Spleen (tissue), 11 donors: ENCODE results near the gene CACNA1A. TPM values are rescaled to one million over a fixed set of nuclear protein-coding genes. Genes with fewer than 3 reads are reported as not detected.

Source experiments
- DNase-seq: peaks from one replicate; pipeline ENCODE4 v3.0.0-alpha.2; 2020
- H3K27ac ChIP-seq, 8 donors: fragments of 200-600 bp; sonication (generic) in 7 of 8; 1 replicate in 4 of 8; 2 replicates in 4 of 8; pipeline versions ENCODE4 v1.5.0 to v1.8.0; 2016 to 2021; ENCODE audit warnings: inconsistent platforms in 4 of 8, mild to moderate bottlenecking in 4 of 8, moderate library complexity in 1 of 8
- H3K27me3 ChIP-seq, 7 donors: fragments of 200-600 bp; sonication (generic) in 6 of 7; replicated peaks in 1 of 7; 1 replicate in 4 of 7; 2 replicates in 3 of 7; pipeline versions ENCODE4 v1.5.0 to v1.8.0; 2016 to 2021; ENCODE audit warnings: inconsistent platforms in 3 of 7, mild to moderate bottlenecking in 1 of 7
- H3K36me3 ChIP-seq, 6 donors: fragments of 200-600 bp; sonication (generic) in 5 of 6; 1 replicate in 4 of 6; 2 replicates in 2 of 6; pipeline versions ENCODE4 v1.5.0 to v1.8.0; 2016 to 2021; ENCODE audit warnings: inconsistent platforms in 2 of 6
- H3K4me1 ChIP-seq, 6 donors: fragments of 200-600 bp; sonication (generic) in 5 of 6; 1 replicate in 3 of 6; 2 replicates in 3 of 6; pipeline versions ENCODE4 v1.5.0 to v1.8.0; 2016 to 2021; ENCODE audit warnings: inconsistent platforms in 3 of 6
- H3K4me3 ChIP-seq, 8 donors: fragments of 200-600 bp; sonication (generic) in 7 of 8; 1 replicate in 4 of 8; 2 replicates in 4 of 8; pipeline versions ENCODE4 v1.5.0 to v1.8.0; 2016 to 2021; ENCODE audit warnings: inconsistent platforms in 4 of 8, mild to moderate bottlenecking in 4 of 8, moderate library complexity in 2 of 8
- H3K9me3 ChIP-seq, 8 donors: fragments of 200-600 bp; sonication (generic) in 7 of 8; 1 replicate in 4 of 8; 2 replicates in 4 of 8; pipeline versions ENCODE4 v1.5.0 to v1.8.0; 2016 to 2021; ENCODE audit warnings: inconsistent platforms in 4 of 8
- POLR2A ChIP-seq, 3 donors: fragments of 450-650 bp; IDR thresholded peaks; one replicate each; pipeline ENCODE4 v1.5.1; 2017; ENCODE audit warnings: antibody characterized with exemption in 3 of 3, mild to moderate bottlenecking in 1 of 3
- POLR2AphosphoS5 ChIP-seq, 3 donors: sonication (generic); formaldehyde crosslinking; IDR thresholded peaks; one replicate each; pipeline ENCODE4 v1.5.1; 2017; ENCODE audit warnings: antibody characterized with exemption in 3 of 3
- WGBS, 5 donors: extraction: QIAGEN DNeasy Blood & Tissue Kit in 3 of 5; methylation state at CpG; one replicate each; pipeline versions ENCODE4 v1.1.5 to v1.1.7; 2013 to 2018; 5-methylcytosine and 5-hydroxymethylcytosine counted together
- intact Hi-C: fragments of 100-400 bp; cut with DNase I; formaldehyde crosslinking; loops from one replicate; pipeline ENCODE4 v1.15.0; 2023; ENCODE audit warnings: low total_unique reads
- polyA plus RNA-seq, 3 donors: library from polyadenylated mRNA; stranded (reverse); fragments of 200-250 nt; gene quantifications; one replicate each; pipeline ENCODE4 v1.2.1, GENCODE V29; 2013
- total RNA-seq, 7 donors: library from RNA; depleted of rRNA in 3 of 7; stranded (reverse); fragments of >200 nt in 3 of 7; fragmentation: NEBNext Ultra II Directional in 4 of 7; extraction: Animal tissue kit (Norgen Biotek cat#: 25700) in 4 of 7; gene quantifications; one replicate each; pipeline versions ENCODE4 v1.1.0 to v1.2.1, GENCODE V29; 2016 to 2021
- TF ChIP-seq, protein P1 (sequence below), 11 experiments: fragments of 200-600 bp in 7 of 11; fragments of 450-650 bp in 4 of 11; sonication (generic) in 4 of 11; IDR thresholded peaks in 8 of 11; conservative IDR thresholded peaks in 3 of 11; 1 replicate in 7 of 11; 2 replicates in 4 of 11; pipeline versions ENCODE4 v1.4.0 to v1.8.0; 2016 to 2021; ENCODE audit warnings: antibody characterized with exemption in 11 of 11, inconsistent platforms in 4 of 11, mild to moderate bottlenecking in 1 of 11
- donor health status: healthy with polysubstance abuse.
- donor health status: DM: no; HTN: no; CAD: no; lungs with moderate emphysema.
- donor health status: DM: no; HTN: no; CAD: no.
- donor health status: Bipolar disorder and iron deficiency.
- donor health status: healthy.
- donor health status: DM: no; HTN: no; CAD: no.
- donor health status: DM: yes; HTN: yes; CAD: no.

The CACNA1A gene
- total and polyA plus RNA-seq, 10 donors: 0.39 to 1.9 (median 0.75) TPM

DNA sequence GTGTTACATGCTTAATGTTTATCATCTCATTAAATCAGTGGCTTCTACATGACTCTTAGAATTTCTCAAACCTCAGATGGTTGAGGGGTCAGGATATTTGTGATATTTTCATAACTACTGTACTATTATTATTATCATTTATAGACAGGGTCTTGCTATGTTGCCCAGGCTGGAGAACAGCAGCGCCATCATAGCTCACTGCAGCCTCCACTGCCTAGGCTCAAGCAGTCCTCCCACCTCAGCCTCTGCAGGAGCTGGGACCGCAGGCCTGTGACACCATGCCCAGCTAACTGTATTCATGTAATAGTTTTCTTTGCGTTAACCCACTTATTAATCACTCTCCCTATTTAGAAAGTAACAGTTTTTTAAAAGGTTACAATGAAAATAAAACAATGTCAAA, 346.6 kb downstream of the CACNA1A start:
- Histone ChIP-seq H3K4me1 (peaks cover 50 to 100% (median 82%) of the 10 kb centered on the region in 6 donors), H3K4me3 (no peak overlapping the region), H3K9me3 (no peaks in the 10 kb centered on the region), H3K27me3 (no peaks in the 10 kb centered on the region), H3K27ac (peak overlapping the region in 1 of 8 donors; percentile 99), H3K36me3 (no peaks in the 10 kb centered on the region)
- TF ChIP-seq POLR2A (IDR thresholded peaks at IDR 0.05) (no peak), POLR2AphosphoS5 (IDR thresholded peaks at IDR 0.05) (no peak)
- TF ChIP-seq, protein P1, sequence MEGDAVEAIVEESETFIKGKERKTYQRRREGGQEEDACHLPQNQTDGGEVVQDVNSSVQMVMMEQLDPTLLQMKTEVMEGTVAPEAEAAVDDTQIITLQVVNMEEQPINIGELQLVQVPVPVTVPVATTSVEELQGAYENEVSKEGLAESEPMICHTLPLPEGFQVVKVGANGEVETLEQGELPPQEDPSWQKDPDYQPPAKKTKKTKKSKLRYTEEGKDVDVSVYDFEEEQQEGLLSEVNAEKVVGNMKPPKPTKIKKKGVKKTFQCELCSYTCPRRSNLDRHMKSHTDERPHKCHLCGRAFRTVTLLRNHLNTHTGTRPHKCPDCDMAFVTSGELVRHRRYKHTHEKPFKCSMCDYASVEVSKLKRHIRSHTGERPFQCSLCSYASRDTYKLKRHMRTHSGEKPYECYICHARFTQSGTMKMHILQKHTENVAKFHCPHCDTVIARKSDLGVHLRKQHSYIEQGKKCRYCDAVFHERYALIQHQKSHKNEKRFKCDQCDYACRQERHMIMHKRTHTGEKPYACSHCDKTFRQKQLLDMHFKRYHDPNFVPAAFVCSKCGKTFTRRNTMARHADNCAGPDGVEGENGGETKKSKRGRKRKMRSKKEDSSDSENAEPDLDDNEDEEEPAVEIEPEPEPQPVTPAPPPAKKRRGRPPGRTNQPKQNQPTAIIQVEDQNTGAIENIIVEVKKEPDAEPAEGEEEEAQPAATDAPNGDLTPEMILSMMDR (IDR thresholded peaks at IDR 0.05 in 8 of 11, conservative IDR thresholded peaks at IDR 0.05 in 3 of 11): no peak
- WGBS, 5 donors: 94 to 96% (median 95%) methylated on average over 3 of the region's 3 CpGs
- DNase-seq: no peak
- intact Hi-C loops: no loop called here
